ENCODE results near the gene TAP1.

The TAP1 gene

GRCh38 chr6:32833664-32834063 is 19.8 kb downstream of the TAP1 start:
- no peak overlapping the region for H3K4me3 ChIP-seq (replicated peaks in 1 of 2; ENCODE audit: low read depth in 2 of 2, low read length in 2 of 2)
- DNase-seq (ENCODE audit: low read depth in 2 of 2): no peak
- no peak for TF ChIP-seq CTCF (IDR thresholded peaks at IDR 0.05; ENCODE audit: low read depth, low read length)

GRCh38 chr6:32832535-32832934 is 21.0 kb downstream of the TAP1 start:
- TF ChIP-seq CTCF (IDR thresholded peaks at IDR 0.05; ENCODE audit: low read depth, low read length): no peak
- no peak for DNase-seq (ENCODE audit: low read depth in 2 of 2)

GRCh38 chr6:32830936-32831335 is 22.6 kb downstream of the TAP1 start:
- no peak for TF ChIP-seq CTCF (IDR thresholded peaks at IDR 0.05; ENCODE audit: low read depth, low read length)
- no peak for DNase-seq (ENCODE audit: low read depth in 2 of 2)
- no peak overlapping the region for H3K4me3 ChIP-seq (replicated peaks in 1 of 2; ENCODE audit: low read depth in 2 of 2, low read length in 2 of 2)

More at GRCh38 chr6:32832535-32832934, 21.0 kb downstream of the TAP1 start:
- no peak overlapping the region for H3K4me3 ChIP-seq (replicated peaks in 1 of 2; ENCODE audit: low read depth in 2 of 2, low read length in 2 of 2)

GRCh38 chr6:32830017-32830416 is 23.5 kb downstream of the TAP1 start:
- no peak for TF ChIP-seq CTCF (IDR thresholded peaks at IDR 0.05; ENCODE audit: low read depth, low read length)
- H3K4me3 ChIP-seq (replicated peaks in 1 of 2; ENCODE audit: low read depth in 2 of 2, low read length in 2 of 2): no peak overlapping the region
- DNase-seq (ENCODE audit: low read depth in 2 of 2): no peak

- no peak for TF ChIP-seq CTCF (IDR thresholded peaks at IDR 0.05; ENCODE audit: low read depth, low read length)
- H3K4me3 ChIP-seq (replicated peaks in 1 of 2; ENCODE audit: low read depth in 2 of 2, low read length in 2 of 2): no peak overlapping the region
- DNase-seq (ENCODE audit: low read depth in 2 of 2): no peak
Measured at GRCh38 chr6:32829495-32829894, 24.0 kb downstream of the TAP1 start.

GRCh38 chr6:32827025-32827424 is 26.5 kb downstream of the TAP1 start:
- no peak overlapping the region for H3K4me3 ChIP-seq (replicated peaks in 1 of 2; ENCODE audit: low read depth in 2 of 2, low read length in 2 of 2)
- no peak for DNase-seq (ENCODE audit: low read depth in 2 of 2)
- no peak for TF ChIP-seq CTCF (IDR thresholded peaks at IDR 0.05; ENCODE audit: low read depth, low read length)

GRCh38 chr6:32825966-32826365 is 27.5 kb downstream of the TAP1 start:
- DNase-seq (ENCODE audit: low read depth in 2 of 2): peak; percentile 75 to 80
- TF ChIP-seq CTCF (IDR thresholded peaks at IDR 0.05; ENCODE audit: low read depth, low read length): peak; percentile 26
- H3K4me3 ChIP-seq (replicated peaks in 1 of 2; ENCODE audit: low read depth in 2 of 2, low read length in 2 of 2): no peak overlapping the region
